22Rv1 (cell line): Measurements from ENCODE around the gene POLR3A.

Experiments used
- ZFX ChIP-seq: fragments of 450-650 bp; IDR thresholded peaks from 2 replicates; pipeline ENCODE4 v1.6.1; 2017; ENCODE audit warnings: antibody characterized with exemption, borderline replicate concordance
- TF ChIP-seq, protein P1 (sequence below): fragments of 450-650 bp; IDR thresholded peaks from 2 replicates; pipeline ENCODE4 v1.5.1; 2017; ENCODE audit warnings: mild to moderate bottlenecking

DNA sequence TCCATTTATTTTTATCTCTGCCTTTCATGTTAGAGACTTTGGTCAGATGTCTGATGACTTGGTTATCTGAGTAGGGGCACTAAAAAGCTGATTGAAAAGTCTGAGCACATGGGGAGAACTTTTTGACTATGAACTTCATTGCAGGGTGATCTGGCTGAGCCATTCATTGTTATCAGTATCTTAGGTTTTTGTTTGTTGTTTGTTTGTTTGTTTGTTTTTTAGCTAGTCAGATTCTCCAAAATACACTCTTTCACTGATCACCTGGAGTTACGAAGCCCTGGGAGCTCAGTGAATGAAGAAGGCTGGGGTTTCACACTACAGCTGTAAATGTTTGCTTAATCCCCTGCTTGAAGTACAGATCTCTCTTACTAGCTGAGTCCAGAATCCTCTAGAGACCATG lies 74.2 kb downstream of the POLR3A start:
- TF ChIP-seq, protein P1, sequence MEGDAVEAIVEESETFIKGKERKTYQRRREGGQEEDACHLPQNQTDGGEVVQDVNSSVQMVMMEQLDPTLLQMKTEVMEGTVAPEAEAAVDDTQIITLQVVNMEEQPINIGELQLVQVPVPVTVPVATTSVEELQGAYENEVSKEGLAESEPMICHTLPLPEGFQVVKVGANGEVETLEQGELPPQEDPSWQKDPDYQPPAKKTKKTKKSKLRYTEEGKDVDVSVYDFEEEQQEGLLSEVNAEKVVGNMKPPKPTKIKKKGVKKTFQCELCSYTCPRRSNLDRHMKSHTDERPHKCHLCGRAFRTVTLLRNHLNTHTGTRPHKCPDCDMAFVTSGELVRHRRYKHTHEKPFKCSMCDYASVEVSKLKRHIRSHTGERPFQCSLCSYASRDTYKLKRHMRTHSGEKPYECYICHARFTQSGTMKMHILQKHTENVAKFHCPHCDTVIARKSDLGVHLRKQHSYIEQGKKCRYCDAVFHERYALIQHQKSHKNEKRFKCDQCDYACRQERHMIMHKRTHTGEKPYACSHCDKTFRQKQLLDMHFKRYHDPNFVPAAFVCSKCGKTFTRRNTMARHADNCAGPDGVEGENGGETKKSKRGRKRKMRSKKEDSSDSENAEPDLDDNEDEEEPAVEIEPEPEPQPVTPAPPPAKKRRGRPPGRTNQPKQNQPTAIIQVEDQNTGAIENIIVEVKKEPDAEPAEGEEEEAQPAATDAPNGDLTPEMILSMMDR: no peak
- no peak for TF ChIP-seq ZFX
